WERI-Rb-1 (cell line): ENCODE measurements around the gene TMEM117.
"Not testable (repeated sequence)": the region's sequence is repeated elsewhere in the genome, so short reads cannot be mapped to it uniquely, and the experiment has no call there.

Source experiments
- DNase-seq: peaks from one replicate; pipeline ENCODE4 v3.0.0-alpha.2; 2020
- H3K27ac ChIP-seq: fragments of 250-450 bp; sonication (Bioruptor Pico); 2 replicates; pipeline ENCODE4 v1.5.1; 2020; ENCODE audit warnings: mild to moderate bottlenecking, moderate library complexity
- H3K27me3 ChIP-seq: fragments of 250-450 bp; sonication (Bioruptor Pico); 2 replicates; pipeline ENCODE4 v1.5.1; 2021; ENCODE audit warnings: mild to moderate bottlenecking, low read depth, moderate library complexity; ENCODE audit not compliant: insufficient read depth, severe bottlenecking
- H3K36me3 ChIP-seq: fragments of 250-450 bp; sonication (Bioruptor Pico); 2 replicates; pipeline ENCODE4 v1.5.1; 2020; ENCODE audit warnings: mild to moderate bottlenecking, moderate library complexity
- H3K4me3 ChIP-seq: 2 replicates; pipeline ENCODE4 v1.5.1; 2011; ENCODE audit warnings: low read depth, mild to moderate bottlenecking, control low read depth, low read length
- H3K9me3 ChIP-seq: fragments of 250-450 bp; sonication (Bioruptor Pico); 2 replicates; pipeline ENCODE4 v1.5.1; 2021; ENCODE audit warnings: mild to moderate bottlenecking, moderate library complexity; ENCODE audit not compliant: severe bottlenecking
- CTCF ChIP-seq: IDR thresholded peaks from 2 replicates; pipeline ENCODE4 v1.5.1; 2011; ENCODE audit warnings: low read depth, mild to moderate bottlenecking, control low read depth, inconsistent platforms, low read length

TMEM117 gene

GRCh38 chr12:44038411-44038810 is 202.5 kb downstream of the TMEM117 start:
- no peak for TF ChIP-seq CTCF
- H3K27ac ChIP-seq, result no peak overlapping the region

GRCh38 chr12:44044491-44044890 is 208.6 kb downstream of the TMEM117 start:
- DNase-seq, result not testable (repeated sequence)

More at GRCh38 chr12:44038411-44038810, 202.5 kb downstream of the TMEM117 start:
- DNase-seq, result no peak
- Histone ChIP-seq H3K27me3 (no peaks in the 10 kb centered on the region), H3K4me3 (no peak overlapping the region), H3K9me3 (no peaks in the 10 kb centered on the region), H3K36me3 (no peaks in the 10 kb centered on the region)

GRCh38 chr12:44046732-44047417 is 211.0 kb downstream of the TMEM117 start:
- H3K4me3 ChIP-seq, result no peak overlapping the region
- no peaks in the 10 kb centered on the region for H3K36me3 ChIP-seq
- no peak overlapping the region for H3K27ac ChIP-seq
- no peaks in the 10 kb centered on the region for H3K9me3 ChIP-seq
- no peak for TF ChIP-seq CTCF
- no peak for DNase-seq
- no peaks in the 10 kb centered on the region for H3K27me3 ChIP-seq

More at GRCh38 chr12:44044491-44044890, 208.6 kb downstream of the TMEM117 start:
- not testable (repeated sequence) for H3K27me3 ChIP-seq, H3K27ac ChIP-seq, H3K9me3 ChIP-seq, H3K4me3 ChIP-seq, H3K36me3 ChIP-seq

- no peak overlapping the region for H3K4me3 ChIP-seq
- no peak for DNase-seq
- H3K27me3 ChIP-seq, result no peaks in the 10 kb centered on the region
- no peaks in the 10 kb centered on the region for H3K36me3 ChIP-seq
- TF ChIP-seq CTCF, result no peak
- H3K27ac ChIP-seq, result no peak overlapping the region
- no peaks in the 10 kb centered on the region for H3K9me3 ChIP-seq
Observed at GRCh38 chr12:44052554-44052953, 216.7 kb downstream of the TMEM117 start.

- H3K27ac ChIP-seq, result no peak overlapping the region
- no peak for TF ChIP-seq CTCF
- H3K4me3 ChIP-seq, result no peak overlapping the region
- H3K27me3 ChIP-seq, result no peaks in the 10 kb centered on the region
- H3K36me3 ChIP-seq, result no peaks in the 10 kb centered on the region
- no peaks in the 10 kb centered on the region for H3K9me3 ChIP-seq
- DNase-seq, result no peak
Observed at GRCh38 chr12:44053549-44054127, 217.8 kb downstream of the TMEM117 start.

GRCh38 chr12:44054281-44054680 is 218.4 kb downstream of the TMEM117 start:
- H3K36me3 ChIP-seq, result no peaks in the 10 kb centered on the region
- H3K4me3 ChIP-seq, result no peak overlapping the region
- H3K27ac ChIP-seq, result no peak overlapping the region
- no peak for DNase-seq
- no peaks in the 10 kb centered on the region for H3K27me3 ChIP-seq
- TF ChIP-seq CTCF, result no peak
- H3K9me3 ChIP-seq, result no peaks in the 10 kb centered on the region
